Measurements from ENCODE around the gene PLXNA4.

Gene PLXNA4

DNA sequence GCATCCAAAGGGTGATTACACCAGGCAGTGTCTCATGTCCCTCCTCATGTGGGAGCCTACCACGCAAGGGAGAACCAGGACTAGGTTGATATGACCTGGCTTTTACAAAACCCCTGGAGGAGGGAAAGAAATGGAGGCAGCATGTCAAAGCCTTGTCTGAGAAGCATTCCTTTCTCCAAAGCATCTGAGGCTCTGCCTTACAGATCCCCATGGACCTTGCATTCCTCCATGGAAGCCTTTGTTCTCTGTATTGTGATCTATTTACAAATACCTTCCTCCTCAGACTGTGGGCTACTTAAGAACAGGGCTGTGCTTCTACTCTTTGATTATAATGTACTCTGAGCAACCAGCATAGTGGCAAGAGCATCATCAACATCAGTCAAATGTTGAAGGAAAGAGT lies 197.0 kb downstream of the PLXNA4 start:
- H2AFZ ChIP-seq (ENCODE audit: low read depth, low read length, severe bottlenecking) = no peak overlapping the region
- H3F3A ChIP-seq (ENCODE audit: insufficient read depth) = no peaks in the 10 kb centered on the region
- TF ChIP-seq, protein P1, sequence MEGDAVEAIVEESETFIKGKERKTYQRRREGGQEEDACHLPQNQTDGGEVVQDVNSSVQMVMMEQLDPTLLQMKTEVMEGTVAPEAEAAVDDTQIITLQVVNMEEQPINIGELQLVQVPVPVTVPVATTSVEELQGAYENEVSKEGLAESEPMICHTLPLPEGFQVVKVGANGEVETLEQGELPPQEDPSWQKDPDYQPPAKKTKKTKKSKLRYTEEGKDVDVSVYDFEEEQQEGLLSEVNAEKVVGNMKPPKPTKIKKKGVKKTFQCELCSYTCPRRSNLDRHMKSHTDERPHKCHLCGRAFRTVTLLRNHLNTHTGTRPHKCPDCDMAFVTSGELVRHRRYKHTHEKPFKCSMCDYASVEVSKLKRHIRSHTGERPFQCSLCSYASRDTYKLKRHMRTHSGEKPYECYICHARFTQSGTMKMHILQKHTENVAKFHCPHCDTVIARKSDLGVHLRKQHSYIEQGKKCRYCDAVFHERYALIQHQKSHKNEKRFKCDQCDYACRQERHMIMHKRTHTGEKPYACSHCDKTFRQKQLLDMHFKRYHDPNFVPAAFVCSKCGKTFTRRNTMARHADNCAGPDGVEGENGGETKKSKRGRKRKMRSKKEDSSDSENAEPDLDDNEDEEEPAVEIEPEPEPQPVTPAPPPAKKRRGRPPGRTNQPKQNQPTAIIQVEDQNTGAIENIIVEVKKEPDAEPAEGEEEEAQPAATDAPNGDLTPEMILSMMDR (IDR thresholded peaks at IDR 0.05; ENCODE audit: insufficient read depth, low read length, poor library complexity, severe bottlenecking) = no peak
- TF ChIP-seq EZH2phosphoT487 (conservative IDR thresholded peaks at IDR 0.05; ENCODE audit: low read length) = no peak
- no peaks in the 10 kb centered on the region for H3K27me3 ChIP-seq (ENCODE audit: low read length)
- H3K9me3 ChIP-seq (ENCODE audit: insufficient read depth, low read length) = no peaks in the 10 kb centered on the region
- H3K4me3 ChIP-seq (ENCODE audit: insufficient read depth, low read length, poor library complexity, severe bottlenecking) = no peak overlapping the region
- H3K36me3 ChIP-seq (ENCODE audit: low read length) = no peaks in the 10 kb centered on the region
- H4K20me1 ChIP-seq (ENCODE audit: low read depth, low read length) = no peaks in the 10 kb centered on the region
- H3K9ac ChIP-seq (ENCODE audit: low read length) = no peak overlapping the region
- H3K9me2 ChIP-seq (replicated peaks; ENCODE audit: insufficient read depth, low read length) = no peaks in the 10 kb centered on the region
- no peak overlapping the region for H3K27ac ChIP-seq (ENCODE audit: low read depth, low read length)
- H3K79me2 ChIP-seq (ENCODE audit: insufficient read depth, low read length) = no peaks in the 10 kb centered on the region
- H3K4me2 ChIP-seq (ENCODE audit: low read depth, low read length, poor library complexity, severe bottlenecking) = no peak overlapping the region

GRCh38 chr7:132377703-132378584 lies 198.3 kb downstream of the PLXNA4 start:
- no peaks in the 10 kb centered on the region for H3K9me2 ChIP-seq (replicated peaks; ENCODE audit: insufficient read depth, low read length)
- H3K9ac ChIP-seq (ENCODE audit: low read length) = no peak overlapping the region
- H3K79me2 ChIP-seq (ENCODE audit: insufficient read depth, low read length) = no peaks in the 10 kb centered on the region
- H3K27me3 ChIP-seq (ENCODE audit: low read length) = no peaks in the 10 kb centered on the region
- H3K4me2 ChIP-seq (ENCODE audit: low read depth, low read length, poor library complexity, severe bottlenecking) = no peak overlapping the region
- H4K20me1 ChIP-seq (ENCODE audit: low read depth, low read length) = no peaks in the 10 kb centered on the region
- H3K9me3 ChIP-seq (ENCODE audit: insufficient read depth, low read length) = no peaks in the 10 kb centered on the region
- no peaks in the 10 kb centered on the region for H3K36me3 ChIP-seq (ENCODE audit: low read length)
- H3K27ac ChIP-seq (ENCODE audit: low read depth, low read length) = no peak overlapping the region
- TF ChIP-seq, protein P1 (IDR thresholded peaks at IDR 0.05; ENCODE audit: insufficient read depth, low read length, poor library complexity, severe bottlenecking) = no peak
- TF ChIP-seq EZH2phosphoT487 (conservative IDR thresholded peaks at IDR 0.05; ENCODE audit: low read length) = no peak
- H2AFZ ChIP-seq (ENCODE audit: low read depth, low read length, severe bottlenecking) = no peak overlapping the region
- no peak overlapping the region for H3K4me3 ChIP-seq (ENCODE audit: insufficient read depth, low read length, poor library complexity, severe bottlenecking)
- H3F3A ChIP-seq (ENCODE audit: insufficient read depth) = no peaks in the 10 kb centered on the region

DNA sequence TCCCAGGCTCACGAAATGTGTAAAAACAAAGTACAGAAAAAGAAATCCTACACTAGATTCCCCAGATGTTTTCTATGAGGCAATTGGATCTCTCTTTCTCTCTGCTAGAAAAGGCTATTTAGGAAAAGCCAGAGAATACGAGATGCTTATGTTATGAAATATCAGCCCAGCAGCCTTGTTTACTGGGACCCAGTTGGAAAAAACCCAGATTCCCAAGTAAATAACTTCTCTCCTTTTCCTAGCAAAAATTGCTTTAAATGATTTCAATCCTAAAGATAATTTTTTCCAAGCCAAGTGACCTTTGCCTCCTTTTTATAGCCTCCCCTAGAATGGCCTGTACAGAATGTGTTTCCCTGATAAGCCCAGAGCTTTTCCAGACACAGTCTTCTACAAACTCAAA lies 199.3 kb downstream of the PLXNA4 start:
- Histone ChIP-seq H3K79me2 (ENCODE audit: insufficient read depth, low read length) (no peaks in the 10 kb centered on the region), H2AFZ (ENCODE audit: low read depth, low read length, severe bottlenecking) (no peak overlapping the region), H4K20me1 (ENCODE audit: low read depth, low read length) (no peaks in the 10 kb centered on the region), H3K9ac (ENCODE audit: low read length) (no peak overlapping the region), H3K27me3 (ENCODE audit: low read length) (no peaks in the 10 kb centered on the region), H3K9me3 (ENCODE audit: insufficient read depth, low read length) (no peaks in the 10 kb centered on the region), H3K9me2 (replicated peaks; ENCODE audit: insufficient read depth, low read length) (no peaks in the 10 kb centered on the region), H3K4me3 (ENCODE audit: insufficient read depth, low read length, poor library complexity, severe bottlenecking) (no peak overlapping the region), H3F3A (ENCODE audit: insufficient read depth) (no peaks in the 10 kb centered on the region), H3K36me3 (ENCODE audit: low read length) (no peaks in the 10 kb centered on the region), H3K4me2 (ENCODE audit: low read depth, low read length, poor library complexity, severe bottlenecking) (no peak overlapping the region), H3K27ac (ENCODE audit: low read depth, low read length) (no peak overlapping the region)
- TF ChIP-seq EZH2phosphoT487 (conservative IDR thresholded peaks at IDR 0.05; ENCODE audit: low read length) = no peak
- TF ChIP-seq, protein P1 (IDR thresholded peaks at IDR 0.05; ENCODE audit: insufficient read depth, low read length, poor library complexity, severe bottlenecking) = no peak
